GM04503 (cell line): ENCODE data around the gene ERG28.

Source experiments
- DNase-seq: peaks from one replicate; pipeline ENCODE4 v3.0.0-alpha.2; 2012; ENCODE audit warnings: low read depth

Gene ERG28

DNA sequence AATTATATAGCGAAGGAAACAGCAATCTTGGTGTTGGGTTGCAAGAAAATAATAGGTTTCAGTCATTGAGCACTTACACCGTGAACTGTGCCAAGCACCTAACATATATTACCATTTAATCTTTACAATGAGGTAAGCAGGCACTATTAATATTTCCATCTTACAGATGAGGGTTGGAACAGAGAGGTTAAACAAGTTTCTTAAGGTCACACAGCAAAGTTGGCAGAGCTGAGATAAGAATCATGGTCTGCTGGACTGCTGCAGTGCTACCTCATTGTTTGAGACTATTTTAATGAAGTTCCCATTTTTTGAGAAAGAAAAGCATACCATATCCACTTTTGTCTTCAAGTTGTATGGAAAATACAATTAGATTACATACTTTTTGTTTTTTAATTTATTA lies 1.7 kb downstream of the ERG28 start:
- no peak for DNase-seq

DNA sequence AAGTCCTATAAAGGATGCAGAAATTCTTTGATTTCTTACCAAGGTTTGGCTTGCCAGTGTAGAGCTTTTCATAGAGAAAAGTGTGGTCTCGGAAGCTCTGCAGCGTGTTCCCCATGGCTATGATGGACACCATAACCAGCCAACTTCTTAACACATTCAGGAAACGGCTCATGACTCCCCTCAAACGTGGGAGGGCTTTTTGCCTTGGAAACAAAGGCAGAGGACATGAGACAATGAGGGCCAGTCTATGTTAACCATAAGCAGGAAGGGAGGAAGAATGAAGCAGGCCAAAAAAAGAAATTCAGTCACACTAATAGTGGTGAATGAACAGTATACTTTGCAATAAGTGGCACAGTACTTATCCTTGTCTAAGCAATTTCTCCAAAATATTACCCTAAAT lies 3.3 kb downstream of the ERG28 start:
- DNase-seq: no peak

DNA sequence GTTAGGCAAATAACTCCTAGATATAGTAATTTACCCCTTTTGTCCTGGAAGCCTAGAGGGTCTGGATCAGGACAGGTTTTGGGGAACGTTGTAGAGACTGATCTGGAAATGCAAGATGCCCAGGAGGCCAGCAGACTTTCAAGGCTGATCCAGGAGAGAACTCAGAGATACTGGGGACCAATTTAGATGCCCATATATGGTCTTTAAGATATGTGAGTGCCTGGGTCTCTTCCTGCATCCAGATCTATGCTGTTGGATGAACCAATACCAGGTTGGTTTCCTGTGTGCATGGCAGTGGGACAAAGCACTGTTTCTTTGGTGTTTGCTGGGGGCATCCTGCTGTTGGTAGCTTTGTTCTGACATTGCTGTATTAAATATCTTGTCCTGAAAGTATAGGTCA lies 5.4 kb downstream of the ERG28 start:
- DNase-seq: no peak

DNA sequence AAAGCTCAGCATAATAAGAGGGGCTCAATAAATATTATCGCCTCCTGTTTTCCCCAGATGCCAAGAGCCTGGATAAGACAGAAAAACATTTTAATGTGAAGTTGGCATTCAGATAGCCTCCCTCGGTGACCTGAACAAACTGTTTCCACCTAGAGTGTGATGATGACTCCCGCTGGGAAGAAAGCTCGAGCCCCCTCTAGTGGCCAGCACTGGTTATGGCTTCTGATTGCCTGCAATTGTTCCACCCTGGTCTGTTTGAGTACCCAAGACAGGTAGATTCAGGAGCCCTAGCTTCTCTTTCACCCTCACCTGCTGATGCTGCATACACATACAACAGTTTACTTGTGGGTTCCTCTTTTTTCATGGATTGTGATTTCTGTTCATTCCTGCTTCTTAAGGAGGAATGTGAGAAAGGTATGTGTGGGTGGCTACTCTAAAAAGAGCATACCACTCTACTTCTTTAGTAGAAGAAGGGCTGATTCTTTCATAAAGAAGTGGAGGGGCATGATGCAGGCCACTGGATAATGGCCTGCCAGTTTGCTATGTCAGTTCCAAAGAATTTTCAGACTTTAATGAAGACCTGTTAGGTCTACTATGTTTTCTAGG lies 6.4 kb downstream of the ERG28 start:
- DNase-seq: no peak

DNA sequence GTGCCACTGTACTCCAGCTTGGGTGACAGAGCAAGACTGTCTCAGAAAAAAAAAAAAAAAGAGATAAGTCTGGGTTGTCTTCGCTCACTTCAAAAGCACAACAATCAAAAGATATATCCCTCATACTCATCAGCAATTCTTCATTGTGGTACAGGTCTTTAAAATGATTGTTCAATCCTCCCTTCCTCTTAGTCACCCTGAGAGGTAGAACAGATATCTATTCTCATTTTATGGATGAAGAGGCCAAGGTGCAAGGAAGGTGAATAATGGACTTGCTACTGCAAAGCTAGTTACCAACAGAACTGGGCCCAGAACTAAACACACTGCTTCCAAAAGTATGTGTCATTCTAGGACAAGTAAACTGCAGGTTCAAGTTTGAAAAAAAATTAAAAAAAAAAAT lies 7.1 kb downstream of the ERG28 start:
- no peak for DNase-seq

DNA sequence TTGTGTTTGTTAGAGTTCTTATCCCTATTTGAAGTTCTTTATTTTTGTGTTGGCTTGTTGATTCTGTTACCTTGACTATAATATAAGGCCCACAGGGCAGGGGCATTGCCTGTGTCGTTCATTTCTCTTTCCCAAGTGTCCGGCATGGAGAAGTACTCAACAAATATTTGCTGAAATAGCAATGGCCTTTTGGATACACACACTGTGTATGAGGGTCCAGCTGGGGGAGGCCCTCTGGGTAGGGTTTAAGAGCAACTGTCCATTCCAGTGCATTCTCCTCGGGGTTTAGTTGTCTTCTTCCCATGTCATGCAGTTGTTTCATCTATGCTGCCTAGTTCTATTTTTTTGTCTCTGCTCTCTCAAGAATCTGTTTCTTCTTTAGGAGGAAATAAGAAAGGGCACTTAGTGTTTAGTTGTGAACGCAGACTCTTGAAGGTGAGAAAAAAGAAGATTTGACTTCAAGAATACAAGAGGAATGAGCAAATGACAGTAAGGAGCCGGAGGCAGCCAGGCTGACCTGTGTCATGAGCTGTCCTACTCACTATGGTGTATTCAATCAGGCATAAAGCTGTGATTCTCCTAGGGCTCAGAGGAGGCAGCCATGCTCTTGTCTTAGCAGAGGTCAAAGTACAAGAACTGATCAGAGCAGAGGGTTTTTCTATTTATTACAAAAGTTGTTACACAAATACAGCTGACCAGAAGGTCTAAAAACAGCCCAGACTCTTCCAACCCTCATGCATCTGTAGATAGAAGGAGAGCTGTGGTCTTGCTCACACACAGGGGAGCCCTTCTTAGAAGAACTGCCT lies 10.2 kb downstream of the ERG28 start:
- no peak for DNase-seq

DNA sequence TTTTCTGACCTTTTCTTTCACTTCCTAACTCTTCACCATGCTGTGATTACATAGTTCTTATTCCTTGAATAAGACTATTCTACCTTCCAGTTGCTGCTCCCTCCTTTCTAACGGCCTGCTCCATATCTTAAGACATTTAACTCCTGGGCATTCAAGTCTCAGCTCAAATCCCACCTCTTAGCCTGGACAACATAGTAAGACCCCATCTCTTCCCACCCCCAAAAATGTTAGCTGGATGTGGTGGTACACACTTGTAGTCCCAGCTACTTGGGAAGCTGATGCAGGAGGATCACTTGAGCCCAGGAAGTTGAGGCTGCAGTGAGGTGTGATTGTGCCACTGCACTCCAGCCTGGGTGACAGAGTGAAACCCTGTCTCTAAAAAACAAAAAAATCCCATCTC lies 10.9 kb downstream of the ERG28 start:
- no peak for DNase-seq

DNA sequence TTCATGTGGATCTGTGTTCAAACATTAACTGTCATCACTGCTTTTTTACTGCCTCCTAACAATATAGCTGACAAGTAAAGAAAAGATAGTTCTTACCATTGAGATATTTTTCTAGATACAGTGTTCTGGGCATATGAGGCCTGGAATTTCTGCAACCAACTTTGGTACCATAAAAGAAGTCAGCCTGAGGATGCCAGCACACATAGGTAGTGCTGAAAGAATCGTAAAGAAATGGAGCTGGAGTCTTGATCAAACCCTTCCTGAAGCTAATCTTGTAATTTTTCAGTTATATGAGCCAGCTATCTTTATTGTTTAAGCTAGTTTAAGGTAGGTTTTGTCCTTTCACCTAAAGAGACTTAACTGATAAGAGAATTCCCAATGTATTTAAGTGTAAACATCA lies 11.3 kb downstream of the ERG28 start:
- DNase-seq: no peak

DNA sequence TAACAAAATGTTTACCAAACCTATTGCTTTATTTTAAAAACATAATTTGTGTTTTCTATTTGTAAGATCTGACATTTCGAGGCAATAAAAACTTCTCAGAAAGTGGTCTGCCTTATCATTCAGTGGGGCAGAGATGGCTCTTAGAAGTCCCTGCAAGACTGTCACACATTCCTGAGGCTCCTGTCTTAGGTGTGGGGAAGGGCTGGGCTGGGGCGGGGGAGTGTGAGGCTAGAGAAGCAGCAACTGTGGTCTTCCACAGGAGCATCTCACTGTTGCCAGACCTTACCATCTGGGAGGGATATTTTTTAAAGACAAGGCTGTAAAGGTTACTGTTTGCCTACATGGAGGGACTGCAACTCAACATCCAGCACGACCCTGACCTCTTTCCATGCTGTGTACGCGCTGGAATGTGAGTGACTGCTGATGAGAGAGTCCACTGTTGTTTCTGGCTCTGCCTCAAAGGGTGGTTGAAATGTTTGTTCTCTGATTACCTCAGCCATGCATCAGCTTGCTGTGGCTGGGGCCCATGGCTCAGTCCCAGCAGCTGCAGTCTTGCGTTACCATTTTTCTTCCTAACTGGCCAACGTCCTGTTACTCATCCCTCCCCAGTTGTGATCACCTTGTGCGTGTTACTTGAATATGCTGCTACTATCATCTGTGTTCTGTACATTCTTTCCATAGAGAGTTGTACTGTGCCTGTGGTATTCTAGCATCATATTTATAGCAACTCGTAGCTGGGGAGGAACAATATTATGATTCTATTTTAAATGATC lies 12.4 kb downstream of the ERG28 start:
- peak; percentile 75 for DNase-seq

DNA sequence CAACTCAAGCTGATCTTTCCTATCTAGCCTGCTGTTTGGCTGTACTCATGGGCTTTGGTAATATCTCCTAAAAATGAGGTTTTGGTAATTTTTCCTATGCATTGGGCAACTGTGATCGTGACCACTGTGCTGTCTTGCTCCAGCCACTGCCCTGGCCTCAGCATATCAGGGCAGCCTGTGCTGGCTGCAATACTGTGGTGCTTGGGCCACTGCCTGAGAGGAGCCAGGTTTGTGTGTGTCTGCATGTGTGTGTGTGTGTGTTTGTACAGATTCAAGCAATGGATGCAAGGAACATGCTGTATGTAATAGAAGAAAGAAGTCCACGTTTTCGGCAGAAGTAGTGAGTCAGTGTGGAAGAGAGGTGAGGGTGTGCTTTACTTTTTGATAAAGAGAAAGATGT lies 13.0 kb downstream of the ERG28 start:
- DNase-seq: no peak

DNA sequence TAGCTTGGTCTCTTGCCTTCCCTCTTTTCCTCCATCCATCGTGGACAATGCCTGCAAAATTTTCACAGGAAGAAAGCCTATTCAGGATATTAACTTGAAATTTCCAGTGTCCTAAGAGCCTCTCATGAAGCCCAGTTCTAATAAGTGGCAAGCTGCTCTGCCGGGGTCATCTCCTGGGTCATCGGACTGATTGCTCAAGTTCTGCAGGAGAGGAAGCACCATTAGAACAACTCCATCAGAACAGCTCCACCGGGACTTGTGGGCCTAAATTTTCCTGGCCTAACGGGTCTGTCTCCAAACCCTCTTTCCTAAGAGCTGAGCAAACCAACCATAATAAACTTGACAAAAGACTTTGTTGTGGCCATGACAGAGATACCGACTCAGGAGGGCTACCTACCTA lies 13.9 kb downstream of the ERG28 start:
- DNase-seq: no peak

DNA sequence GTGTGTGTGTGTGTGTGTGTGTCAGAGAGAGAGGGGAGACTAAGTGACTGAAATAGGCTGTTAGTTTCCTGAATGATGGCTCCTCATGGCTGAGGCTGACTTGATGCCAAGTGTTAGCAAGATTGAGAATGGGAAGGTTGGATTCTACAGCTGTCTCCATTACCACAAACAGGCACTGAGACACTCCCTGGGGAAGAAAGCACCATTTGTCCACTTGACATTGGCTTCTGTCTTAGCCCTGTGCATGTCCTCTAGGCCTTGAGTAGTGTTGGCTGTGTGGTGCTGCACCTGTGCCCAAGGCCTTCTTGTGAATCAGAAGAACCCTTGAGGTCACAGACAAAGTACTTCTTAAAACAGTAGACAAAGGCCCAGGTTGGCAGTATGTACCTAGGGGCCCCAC lies 15.6 kb downstream of the ERG28 start:
- DNase-seq: no peak

DNA sequence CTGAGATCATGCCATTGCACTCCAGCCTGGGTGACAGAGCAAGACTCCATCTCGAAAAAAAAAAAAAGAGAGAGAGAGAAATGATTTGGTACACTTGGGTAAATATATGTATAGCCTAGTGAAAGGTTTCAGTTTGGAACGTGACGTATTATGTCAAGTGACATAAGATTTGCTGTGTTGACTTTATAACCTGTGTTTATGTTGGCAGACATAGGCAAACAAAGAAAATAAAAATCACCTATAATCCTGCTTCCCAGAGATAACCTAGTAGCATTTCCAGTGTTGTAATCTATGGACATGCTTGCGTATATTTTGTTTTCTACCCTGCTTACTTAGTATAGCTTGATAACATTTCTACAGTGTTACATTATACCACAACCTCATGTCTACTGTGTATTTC lies 16.7 kb downstream of the ERG28 start:
- no peak for DNase-seq

DNA sequence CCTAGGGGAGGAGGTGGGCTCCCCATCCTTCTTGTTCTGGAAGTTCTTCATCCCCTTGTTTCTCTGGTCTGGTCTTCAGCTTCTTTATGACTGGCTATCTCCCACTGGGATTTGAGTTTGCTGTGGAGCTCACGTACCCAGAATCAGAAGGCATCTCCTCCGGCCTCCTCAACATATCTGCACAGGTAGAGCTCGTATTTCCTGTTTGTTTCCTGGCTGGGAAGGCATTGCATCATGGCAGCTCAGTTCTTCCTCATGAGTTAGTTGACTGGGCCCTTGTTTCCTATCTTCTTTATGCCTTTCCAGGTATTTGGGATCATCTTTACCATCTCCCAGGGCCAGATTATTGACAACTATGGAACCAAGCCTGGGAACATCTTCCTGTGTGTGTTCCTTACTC lies 19.8 kb downstream of the ERG28 start:
- no peak for DNase-seq

DNA sequence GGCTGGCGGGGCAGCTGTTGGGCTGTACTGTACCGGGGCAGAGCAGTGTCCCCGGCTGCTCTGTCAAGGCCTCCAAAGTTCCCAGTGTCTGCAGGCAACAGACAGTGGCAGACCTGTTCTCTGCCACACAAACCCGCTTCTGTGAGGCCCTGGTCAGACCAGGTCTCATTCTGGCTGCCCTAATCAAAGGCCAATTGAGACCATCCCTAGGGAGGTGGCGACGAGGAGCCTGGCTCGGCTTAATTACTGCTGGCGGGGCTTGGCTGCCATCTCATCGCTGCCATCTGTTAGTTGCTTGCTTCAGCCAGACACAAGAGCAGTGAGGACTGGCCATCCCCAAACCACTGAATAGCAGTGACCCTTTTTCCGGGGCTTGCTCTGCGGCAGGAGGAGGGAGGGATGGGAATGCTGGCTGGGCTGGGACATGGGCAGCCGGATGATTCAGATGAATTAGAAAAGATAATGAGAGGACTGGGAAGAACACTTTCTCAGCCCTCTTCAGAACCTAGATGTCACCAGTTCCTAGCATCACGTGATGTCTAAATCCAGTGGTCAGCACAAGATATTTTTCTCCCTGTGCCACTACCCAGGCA lies 24.5 kb downstream of the ERG28 start:
- no peak for DNase-seq

DNA sequence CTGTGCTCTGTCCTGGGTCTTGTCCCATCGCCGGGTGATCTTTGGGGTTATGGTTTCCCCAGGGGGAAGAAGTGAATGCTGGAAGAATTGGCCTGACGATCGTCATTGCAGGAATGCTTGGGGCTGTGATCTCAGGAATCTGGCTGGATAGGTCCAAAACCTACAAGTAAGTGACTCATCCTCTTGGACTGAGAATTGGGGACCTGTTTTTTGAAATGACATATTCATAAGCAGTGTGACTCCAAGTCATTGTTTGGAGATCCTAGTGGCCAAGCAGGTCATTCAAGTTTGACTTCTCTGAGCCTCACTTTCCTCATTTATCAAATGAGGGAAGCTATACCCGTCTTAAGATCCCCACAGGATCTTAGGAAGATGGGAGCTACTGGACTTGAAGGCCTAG lies 25.8 kb downstream of the ERG28 start:
- no peak for DNase-seq

DNA sequence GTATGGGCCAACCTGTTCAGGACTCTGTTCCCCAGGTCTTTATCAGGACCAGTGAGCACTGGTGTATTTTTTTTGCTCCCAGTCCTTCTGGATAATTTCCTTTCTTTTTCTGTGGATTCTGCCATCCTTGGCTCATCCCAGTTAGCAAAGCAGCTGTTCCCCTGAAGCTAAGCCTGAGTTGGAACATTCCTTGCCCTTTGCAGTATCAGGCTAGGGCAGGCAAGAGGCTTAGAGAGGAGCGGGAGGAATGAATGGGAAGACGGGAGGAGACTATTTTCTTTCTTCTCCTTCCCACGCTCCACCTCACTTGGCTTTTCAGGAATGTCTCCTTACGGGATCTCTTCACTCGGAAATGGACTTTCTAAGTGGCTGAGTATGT lies 29.2 kb downstream of the ERG28 start:
- DNase-seq: no peak

DNA sequence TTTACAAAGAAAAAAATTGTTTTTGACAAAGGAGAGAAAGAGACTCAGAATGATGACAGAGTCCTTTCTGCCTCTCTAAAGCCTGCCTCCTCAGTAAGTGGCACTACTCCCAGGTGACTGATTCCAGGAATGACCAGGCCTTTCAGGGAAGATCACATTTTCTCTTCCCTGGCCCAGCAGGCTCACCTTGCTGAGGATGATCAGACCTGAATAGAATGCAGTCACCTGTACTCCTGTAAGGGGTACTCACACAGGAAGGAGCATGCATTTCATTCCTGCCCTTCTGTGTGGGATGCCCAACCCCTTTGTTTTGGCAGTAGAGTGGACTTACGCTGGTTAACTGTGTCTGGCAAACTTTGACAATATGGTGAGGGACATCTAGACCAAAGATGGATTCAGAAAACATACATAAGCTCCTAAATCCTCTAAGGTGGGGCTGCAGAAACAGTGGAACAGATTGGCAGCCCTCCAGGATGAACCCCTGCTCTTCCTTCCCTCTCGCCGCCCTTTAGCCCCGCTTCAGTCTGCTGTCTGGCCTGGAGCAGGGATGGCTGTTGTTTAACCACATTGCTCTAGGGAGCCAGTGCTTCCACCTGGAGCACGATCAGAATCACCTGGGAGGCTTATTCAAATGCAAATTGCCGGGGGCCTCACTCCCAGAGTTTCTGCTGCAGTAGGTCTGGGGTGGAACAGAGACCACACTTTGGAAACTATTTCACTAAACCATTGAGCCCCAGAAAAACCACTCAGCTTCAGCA lies 29.8 kb downstream of the ERG28 start:
- no peak for DNase-seq

DNA sequence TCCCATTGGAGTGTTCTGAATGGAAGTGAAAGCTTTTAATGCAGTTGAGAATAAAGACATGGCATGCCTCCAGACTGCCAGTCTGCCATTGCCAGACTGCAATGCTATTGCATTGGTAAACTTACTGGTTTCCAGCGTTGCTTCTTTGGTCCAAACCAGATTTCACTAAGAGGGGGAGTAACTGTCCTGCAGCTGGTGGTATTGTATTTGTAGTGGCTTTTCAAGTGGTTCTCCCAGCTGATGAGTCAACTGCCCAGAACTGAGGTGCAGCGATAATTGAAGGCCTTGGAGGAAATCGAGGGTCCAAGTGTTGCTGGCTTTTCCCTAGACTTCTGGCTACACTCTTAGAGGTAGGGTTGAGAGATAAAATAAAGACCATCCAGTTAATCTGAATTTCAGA lies 31.9 kb downstream of the ERG28 start:
- no peak for DNase-seq

DNA sequence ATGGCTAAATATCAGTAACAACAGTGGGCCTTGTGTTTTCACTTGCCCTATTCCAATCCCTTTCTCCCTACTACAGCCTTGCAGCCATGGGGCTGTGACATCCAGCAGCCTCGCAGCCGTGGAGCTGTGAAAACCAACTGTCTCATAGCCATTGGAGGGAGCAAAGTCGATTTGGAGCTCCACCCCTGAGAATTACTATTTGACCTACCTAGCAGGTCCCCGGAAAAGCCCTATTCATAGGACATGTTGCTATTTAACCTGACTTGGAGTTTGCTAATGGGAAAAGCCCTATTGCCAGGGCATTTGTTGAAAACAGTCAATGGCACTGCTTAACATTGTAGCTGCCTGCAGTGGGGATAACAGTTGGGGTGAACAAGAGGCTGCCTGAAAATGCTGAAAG lies 33.3 kb downstream of the ERG28 start:
- DNase-seq: no peak

DNA sequence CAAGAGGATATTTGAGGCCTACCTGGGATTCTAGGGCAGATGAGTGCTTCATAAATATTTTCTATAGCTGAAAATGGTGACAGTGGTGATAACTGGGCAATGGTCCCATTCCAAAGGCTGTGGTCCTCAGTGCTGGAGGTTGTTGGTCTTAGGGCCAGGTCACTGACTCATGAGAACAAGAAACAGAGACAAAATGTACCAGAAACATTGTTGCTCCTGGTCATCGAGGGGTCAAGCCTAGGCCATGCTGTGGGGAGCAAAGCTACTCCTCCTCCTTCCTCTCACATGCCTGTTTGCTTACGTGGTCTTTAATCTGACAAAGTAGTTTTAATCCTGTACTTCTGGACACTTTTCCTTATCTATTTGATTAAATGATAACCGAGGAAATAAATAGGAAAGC lies 33.8 kb downstream of the ERG28 start:
- no peak for DNase-seq

DNA sequence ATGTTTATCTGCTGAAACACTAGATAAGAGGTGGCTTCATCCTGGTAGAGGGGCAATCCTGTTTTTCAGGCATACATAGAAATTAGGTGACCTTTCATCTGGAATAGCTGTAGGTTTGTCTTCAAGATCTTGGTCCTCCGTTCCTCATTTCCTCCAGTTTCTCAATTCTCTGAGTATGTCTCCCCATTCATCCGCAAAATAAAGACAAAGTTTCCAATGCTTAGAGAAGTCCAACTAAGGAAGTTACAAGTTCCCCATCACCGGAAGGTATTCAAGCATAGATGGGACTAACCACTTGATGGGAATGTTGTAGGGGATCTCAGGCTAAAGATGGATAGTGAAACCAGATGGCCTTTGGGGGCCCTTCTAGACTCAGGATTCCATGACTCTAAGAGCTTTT lies 34.3 kb downstream of the ERG28 start:
- no peak for DNase-seq
